HPDE6-E6E7 (cell line): ENCODE data around the gene TMEM258.

Experiments
- DNase-seq: peaks from one replicate; pipeline ENCODE4 v3.0.0; 2011; ENCODE audit warnings: missing footprints; ENCODE audit errors: extremely low spot score

Gene TMEM258

GRCh38 chr11:61775606-61776554 lies 16.5 kb downstream of the TMEM258 start:
- DNase-seq, result no peak

- no peak for DNase-seq
Measured at GRCh38 chr11:61775106-61775505, 17.3 kb downstream of the TMEM258 start.

GRCh38 chr11:61774411-61774810 lies 18.0 kb downstream of the TMEM258 start:
- no peak for DNase-seq

DNA sequence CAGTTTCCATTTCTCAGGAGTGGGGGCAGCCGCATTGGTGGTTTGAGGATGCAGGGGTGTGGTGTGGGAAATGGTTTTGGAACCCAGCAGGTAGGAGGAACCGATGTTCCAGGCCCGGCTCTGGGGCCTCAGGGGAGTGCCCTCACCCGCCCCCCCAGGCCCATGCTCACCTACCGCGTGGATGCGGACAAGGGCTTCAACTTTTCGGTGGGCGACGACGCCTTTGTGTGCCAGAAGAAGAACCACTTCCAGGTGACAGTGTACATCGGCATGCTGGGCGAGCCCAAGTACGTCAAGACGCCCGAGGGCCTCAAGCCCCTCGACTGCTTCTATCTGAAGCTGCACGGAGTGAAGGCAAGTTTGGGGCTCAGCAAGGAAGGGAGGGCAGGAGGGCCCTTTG lies 18.6 kb downstream of the TMEM258 start:
- DNase-seq, result no peak

GRCh38 chr11:61773356-61773755 lies 19.0 kb downstream of the TMEM258 start:
- no peak for DNase-seq

- DNase-seq, result no peak
Measured at GRCh38 chr11:61771985-61772455, 20.4 kb downstream of the TMEM258 start.

DNA sequence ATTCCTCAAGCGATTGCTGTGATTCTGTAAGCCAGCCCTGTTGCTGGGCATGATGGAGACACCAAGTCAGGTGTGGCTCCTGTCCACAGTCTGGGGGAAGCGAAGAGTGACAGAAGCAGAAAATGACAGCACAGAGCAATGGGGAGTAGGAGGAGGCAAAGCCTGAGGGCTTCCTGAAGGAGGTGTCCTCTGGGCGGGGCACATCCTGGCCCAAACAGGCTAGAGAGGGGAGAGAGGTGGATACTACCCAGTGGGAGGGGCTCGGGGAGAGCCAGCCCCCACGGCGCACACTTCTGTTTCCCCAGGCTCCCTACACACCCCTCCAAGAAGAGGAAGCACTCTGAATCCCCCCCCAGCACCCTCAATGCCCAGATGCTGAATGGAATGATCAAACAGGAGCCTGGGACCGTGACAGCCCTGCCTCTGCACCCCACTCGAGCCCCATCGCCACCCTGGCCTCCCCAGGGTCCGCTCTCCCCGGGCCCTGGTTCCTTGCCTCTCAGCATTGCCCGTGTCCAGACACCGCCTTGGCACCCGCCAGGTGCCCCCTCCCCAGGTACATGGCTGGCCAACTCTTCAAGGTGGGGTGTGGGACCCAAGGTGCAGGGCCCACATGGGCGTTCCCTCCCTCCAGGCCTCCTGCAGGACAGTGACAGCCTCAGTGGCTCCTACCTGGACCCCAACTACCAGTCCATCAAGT lies 21.1 kb downstream of the TMEM258 start:
- no peak for DNase-seq

DNA sequence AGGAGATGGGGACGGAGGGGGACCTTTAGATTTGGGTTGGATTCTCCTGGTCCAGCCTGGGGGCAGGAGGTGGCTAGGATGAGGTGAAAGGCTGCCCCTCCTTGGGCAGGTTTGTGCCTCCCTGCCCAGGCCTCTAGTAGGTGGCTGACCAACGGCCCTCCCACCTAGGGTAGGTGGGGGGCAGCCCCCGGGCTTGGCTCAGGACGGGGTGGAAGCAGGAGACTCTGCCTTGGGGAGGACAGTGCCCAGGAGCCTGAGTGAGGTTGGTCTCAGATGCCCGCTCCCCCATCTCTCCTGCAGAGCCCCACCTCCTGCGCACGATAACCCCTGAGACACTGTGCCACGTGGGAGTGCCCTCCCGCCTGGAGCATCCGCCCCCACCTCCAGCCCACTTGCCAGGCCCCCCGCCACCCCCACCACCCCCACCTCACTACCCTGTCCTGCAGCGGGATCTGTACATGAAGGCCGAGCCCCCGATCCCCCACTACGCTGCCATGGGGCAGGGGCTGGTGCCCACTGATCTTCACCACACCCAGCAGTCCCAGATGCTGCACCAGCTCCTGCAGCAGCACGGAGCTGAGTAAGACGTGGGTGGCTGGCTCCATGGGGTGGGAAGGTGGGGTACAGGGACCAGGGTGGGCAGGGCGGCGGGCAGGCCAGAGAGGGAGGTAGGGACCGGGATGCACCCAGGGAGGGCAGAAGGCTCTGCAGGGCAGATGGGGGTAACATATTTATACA lies 22.3 kb downstream of the TMEM258 start:
- DNase-seq, result no peak

GRCh38 chr11:61769169-61769920 lies 23.1 kb downstream of the TMEM258 start:
- no peak for DNase-seq

DNA sequence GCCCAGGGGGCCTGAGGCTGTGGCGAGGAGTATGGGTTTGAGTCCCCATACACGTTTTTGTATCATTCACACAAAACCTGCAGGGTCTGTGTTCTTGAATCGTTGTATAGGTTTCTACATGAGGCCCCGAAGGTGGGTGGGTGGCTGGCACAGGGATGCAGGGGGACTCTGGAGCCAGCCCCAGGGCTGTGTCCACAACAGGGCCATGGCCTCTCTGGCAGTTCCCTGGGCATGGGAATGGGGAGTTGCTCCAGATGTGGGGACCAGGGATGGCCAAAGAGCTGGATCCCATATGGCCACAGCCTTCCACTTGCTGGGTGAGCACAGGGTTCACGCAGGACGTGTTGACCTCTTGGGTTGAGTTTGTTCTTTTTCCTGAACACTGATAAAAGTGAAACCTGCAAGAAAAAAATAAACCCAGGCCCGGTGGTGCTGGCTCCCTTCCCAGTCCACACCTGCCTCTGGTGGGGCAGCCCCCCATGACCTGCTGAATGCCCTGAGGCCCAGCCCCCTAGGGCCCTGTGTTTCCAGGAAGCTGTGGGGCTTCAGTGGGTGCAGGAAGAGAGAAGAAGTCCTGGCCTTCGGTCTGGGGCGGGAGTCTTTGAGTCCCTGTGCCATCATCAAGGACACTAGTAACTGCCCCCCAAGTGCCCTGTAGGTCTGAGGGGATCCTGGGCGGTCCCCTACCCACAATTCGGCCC lies 23.9 kb downstream of the TMEM258 start:
- no peak for DNase-seq

- no peak for DNase-seq
Measured at GRCh38 chr11:61766353-61766841, 26.0 kb downstream of the TMEM258 start.

DNA sequence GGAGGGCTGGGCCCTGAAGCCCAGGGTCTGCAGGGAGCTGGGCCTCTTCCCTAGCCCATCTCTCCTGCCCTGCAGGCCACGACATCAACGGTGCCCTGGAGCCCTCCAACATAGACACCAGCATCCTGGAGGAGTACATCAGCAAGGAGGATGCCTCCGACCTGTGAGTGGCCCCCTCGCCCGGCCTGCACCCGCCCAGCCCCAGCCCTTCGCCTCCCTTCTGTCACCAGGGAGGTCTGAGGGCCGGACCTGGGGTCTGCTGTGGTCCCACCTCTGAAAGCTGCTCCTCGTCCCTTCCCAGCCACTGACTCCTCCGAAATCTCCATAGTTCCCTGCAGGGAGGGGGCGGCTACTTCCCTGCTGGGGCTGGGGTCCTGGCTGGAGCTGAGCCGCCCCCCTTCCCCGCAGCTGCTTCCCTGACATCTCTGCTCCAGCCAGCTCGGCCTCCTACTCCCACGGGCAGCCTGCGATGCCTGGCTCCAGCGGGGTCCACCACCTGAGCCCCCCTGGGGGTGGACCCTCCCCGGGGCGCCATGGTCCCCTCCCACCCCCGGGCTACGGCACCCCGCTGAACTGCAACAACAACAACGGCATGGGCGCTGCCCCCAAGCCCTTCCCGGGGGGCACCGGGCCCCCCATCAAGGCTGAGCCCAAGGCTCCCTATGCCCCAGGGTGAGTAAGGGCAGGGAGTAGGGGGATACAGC lies 26.7 kb downstream of the TMEM258 start:
- no peak for DNase-seq

- no peak for DNase-seq
Measured at GRCh38 chr11:61764606-61765260, 27.7 kb downstream of the TMEM258 start.

GRCh38 chr11:61763930-61764605 lies 28.3 kb downstream of the TMEM258 start:
- no peak for DNase-seq

DNA sequence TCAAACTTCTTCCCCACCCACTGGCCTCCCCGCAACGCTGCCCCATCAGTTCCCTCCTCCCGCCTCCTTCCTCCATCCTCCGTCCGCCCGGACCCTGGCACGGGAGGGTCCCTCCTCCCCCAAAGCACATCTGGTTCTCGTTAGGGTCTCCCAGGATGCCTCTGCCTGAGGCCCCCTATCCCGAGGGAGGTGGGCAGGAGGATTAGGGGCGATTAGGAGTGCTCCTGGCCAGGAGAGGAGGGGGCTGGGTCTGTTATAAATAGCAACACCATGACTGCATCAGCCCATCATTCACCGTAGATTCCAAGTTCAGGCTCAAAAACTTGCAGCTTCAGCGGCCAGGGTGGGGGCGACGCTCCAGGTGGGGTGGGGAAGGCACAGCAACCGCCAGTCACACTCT lies 29.6 kb downstream of the TMEM258 start:
- no peak for DNase-seq

GRCh38 chr11:61762223-61762615 lies 30.2 kb downstream of the TMEM258 start:
- no peak for DNase-seq

GRCh38 chr11:61761440-61762222 lies 30.8 kb downstream of the TMEM258 start:
- no peak for DNase-seq

DNA sequence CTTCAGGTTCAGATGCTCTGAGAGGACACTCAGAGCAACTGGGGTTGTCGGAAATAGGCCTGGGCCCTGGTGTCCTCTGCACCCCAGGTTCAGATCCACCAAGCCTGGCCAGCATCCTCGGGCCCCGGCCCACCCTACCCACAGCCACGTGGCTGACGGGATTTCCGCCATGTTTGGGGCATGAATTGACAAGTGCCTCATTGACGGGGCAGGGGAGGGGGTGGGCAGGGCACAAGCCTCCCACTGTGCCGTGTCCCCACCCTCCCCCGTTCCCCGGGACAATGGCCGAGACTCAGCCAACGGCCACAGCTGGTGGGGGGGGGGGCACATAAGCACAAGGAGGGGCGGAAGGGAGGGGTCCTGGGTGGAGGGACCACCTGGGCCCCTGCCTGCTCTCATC lies 31.5 kb downstream of the TMEM258 start:
- DNase-seq, result no peak
